GM12891 (cell line): ENCODE data around the gene FAT1.

ENCODE experiments used
- PAX5 ChIP-seq: IDR thresholded peaks from 2 replicates; pipeline ENCODE4 v1.6.1; 2011; ENCODE audit warnings: low read length, moderate library complexity, mild to moderate bottlenecking; ENCODE audit not compliant: insufficient read depth, severe bottlenecking
- POLR2A ChIP-seq: IDR thresholded peaks from 2 replicates; pipeline ENCODE4 v1.6.1; 2011; ENCODE audit warnings: low read depth, low read length, control low read depth
- POLR2AphosphoS5 ChIP-seq: IDR thresholded peaks from 2 replicates; pipeline ENCODE4 v1.6.1; 2011; ENCODE audit warnings: low read depth, low read length, control low read depth

GRCh38 chr4:186592445-186592844, 131.2 kb downstream of the FAT1 start:
- TF ChIP-seq POLR2A = no peak
- no peak for TF ChIP-seq POLR2AphosphoS5
- TF ChIP-seq PAX5 = no peak
